Large intestine (tissue), 3 donors: ENCODE measurements around the gene CASP8. TPM values are rescaled to one million over a fixed set of nuclear protein-coding genes. Genes with fewer than 3 reads are reported as not detected.
"Not testable (repeated sequence)": the region's sequence is repeated elsewhere in the genome, so short reads cannot be mapped to it uniquely, and the experiment has no call there.

ENCODE experiments used
- DNase-seq, 2 donors: peaks; one replicate each; pipeline versions ENCODE4 v3.0.0 to v3.0.0-alpha.2; 2013
- H3K27ac ChIP-seq: one replicate; pipeline ENCODE4 v1.5.1; 2013; ENCODE audit warnings: low read length
- H3K27me3 ChIP-seq: 2 replicates; pipeline ENCODE4 v1.6.1; 2013; ENCODE audit warnings: low read length; ENCODE audit not compliant: control insufficient read depth, insufficient read depth
- H3K36me3 ChIP-seq: 2 replicates; pipeline ENCODE4 v1.6.1; 2013; ENCODE audit warnings: low read length; ENCODE audit not compliant: control insufficient read depth, insufficient read depth
- H3K4me1 ChIP-seq: one replicate; pipeline ENCODE4 v1.6.1; 2013; ENCODE audit warnings: low read length; ENCODE audit not compliant: control insufficient read depth, insufficient read depth
- H3K4me3 ChIP-seq: one replicate; pipeline ENCODE4 v1.5.1; 2013; ENCODE audit warnings: low read length
- H3K9me3 ChIP-seq: one replicate; pipeline ENCODE4 v1.6.1; 2013; ENCODE audit warnings: mild to moderate bottlenecking, low read depth, low read length, moderate library complexity; ENCODE audit not compliant: control insufficient read depth
- WGBS: methylation state at CpG from one replicate; pipeline ENCODE4 v1.1.5; 2013; ENCODE audit warnings: low lambda C conversion rate; ENCODE audit not compliant: insufficient coverage; 5-methylcytosine and 5-hydroxymethylcytosine counted together
- polyA plus RNA-seq: library from polyadenylated mRNA; unstranded; fragments of 120-200 nt; gene quantifications from one replicate; pipeline ENCODE4 v1.2.1, GENCODE V29; 2013

Gene CASP8
- polyA plus RNA-seq, 1 donor = 40.2 TPM

GRCh38 chr2:201290457-201291148, 30.3 kb downstream of the CASP8 start:
- DNase-seq, H3K4me3 ChIP-seq, H3K27ac ChIP-seq, H3K9me3 ChIP-seq, H3K27me3 ChIP-seq, H3K4me1 ChIP-seq: not testable (repeated sequence)
- no CpG with 5 or more reads among the region's 15 CpGs for WGBS
- peaks cover 34% of the 10 kb centered on the region for H3K36me3 ChIP-seq

GRCh38 chr2:201298462-201299052, 38.2 kb downstream of the CASP8 start:
- H3K4me3 ChIP-seq = no peak overlapping the region
- no peaks in the 10 kb centered on the region for H3K4me1 ChIP-seq
- H3K27ac ChIP-seq = no peak overlapping the region
- H3K27me3 ChIP-seq = no peaks in the 10 kb centered on the region
- peaks cover 5% of the 10 kb centered on the region for H3K9me3 ChIP-seq
- WGBS = 100% methylated on average over 1 of the region's 3 CpGs
- no peak for DNase-seq
- H3K36me3 ChIP-seq = no peaks in the 10 kb centered on the region

GRCh38 chr2:201299929-201300328, 39.6 kb downstream of the CASP8 start:
- not testable (repeated sequence) for H3K9me3 ChIP-seq, H3K27ac ChIP-seq, H3K4me1 ChIP-seq, H3K36me3 ChIP-seq, H3K27me3 ChIP-seq, DNase-seq, H3K4me3 ChIP-seq
- no CpG with 5 or more reads among the region's 11 CpGs for WGBS

GRCh38 chr2:201307876-201308275, 47.5 kb downstream of the CASP8 start:
- Histone ChIP-seq H3K27ac (no peak overlapping the region), H3K4me3 (no peak overlapping the region), H3K36me3 (no peaks in the 10 kb centered on the region), H3K27me3 (no peaks in the 10 kb centered on the region), H3K9me3 (peaks cover 3% of the 10 kb centered on the region), H3K4me1 (no peaks in the 10 kb centered on the region)
- WGBS = no CpG with 5 or more reads among the region's 3 CpGs
- no peak for DNase-seq

GRCh38 chr2:201308914-201309313, 48.6 kb downstream of the CASP8 start:
- no peak for DNase-seq
- WGBS = no CpG with 5 or more reads among the region's 3 CpGs
- Histone ChIP-seq H3K27ac (no peak overlapping the region), H3K36me3 (no peaks in the 10 kb centered on the region), H3K4me1 (no peaks in the 10 kb centered on the region), H3K4me3 (no peak overlapping the region), H3K9me3 (peaks cover 3% of the 10 kb centered on the region), H3K27me3 (no peaks in the 10 kb centered on the region)

GRCh38 chr2:201313362-201313761, 53.0 kb downstream of the CASP8 start:
- H3K27ac ChIP-seq = no peak overlapping the region
- no peaks in the 10 kb centered on the region for H3K36me3 ChIP-seq
- H3K9me3 ChIP-seq = peaks cover 7% of the 10 kb centered on the region
- no CpG with 5 or more reads among the region's 5 CpGs for WGBS
- no peak overlapping the region for H3K4me3 ChIP-seq
- no peak for DNase-seq
- H3K27me3 ChIP-seq = no peaks in the 10 kb centered on the region
- H3K4me1 ChIP-seq = no peaks in the 10 kb centered on the region

GRCh38 chr2:201319511-201319910, 59.2 kb downstream of the CASP8 start:
- Histone ChIP-seq H3K27ac (no peak overlapping the region), H3K9me3 (peaks cover 15% of the 10 kb centered on the region), H3K4me1 (no peaks in the 10 kb centered on the region), H3K36me3 (no peaks in the 10 kb centered on the region), H3K27me3 (no peaks in the 10 kb centered on the region), H3K4me3 (no peak overlapping the region)
- whole genome bisulfite sequencing = no CpG with 5 or more reads among the region's 2 CpGs
- no peak for DNase-seq

- H3K36me3 ChIP-seq = no peaks in the 10 kb centered on the region
- DNase-seq = no peak
Observed at GRCh38 chr2:201320257-201320656, 59.9 kb downstream of the CASP8 start.

GRCh38 chr2:201320701-201321100, 60.4 kb downstream of the CASP8 start:
- no peaks in the 10 kb centered on the region for H3K27me3 ChIP-seq
- DNase-seq = no peak
- no peaks in the 10 kb centered on the region for H3K4me1 ChIP-seq
- H3K9me3 ChIP-seq = peaks cover 12% of the 10 kb centered on the region
- H3K4me3 ChIP-seq = no peak overlapping the region
- no peaks in the 10 kb centered on the region for H3K36me3 ChIP-seq
- 100% methylated on average over 1 of the region's 4 CpGs for WGBS
- no peak overlapping the region for H3K27ac ChIP-seq

More at GRCh38 chr2:201320257-201320656, 59.9 kb downstream of the CASP8 start:
- Histone ChIP-seq H3K27me3 (no peaks in the 10 kb centered on the region), H3K27ac (no peak overlapping the region), H3K9me3 (peaks cover 12% of the 10 kb centered on the region), H3K4me1 (no peaks in the 10 kb centered on the region), H3K4me3 (no peak overlapping the region)
- WGBS = no CpG with 5 or more reads among the region's 4 CpGs

- H3K27ac ChIP-seq = no peak overlapping the region
- no peak for DNase-seq
- H3K4me1 ChIP-seq = no peaks in the 10 kb centered on the region
- no peak overlapping the region for H3K4me3 ChIP-seq
- H3K9me3 ChIP-seq = peaks cover 12% of the 10 kb centered on the region
- no peaks in the 10 kb centered on the region for H3K27me3 ChIP-seq
- H3K36me3 ChIP-seq = no peaks in the 10 kb centered on the region
Observed at GRCh38 chr2:201322772-201323171, 62.4 kb downstream of the CASP8 start.

GRCh38 chr2:201327678-201328077, 67.3 kb downstream of the CASP8 start:
- Histone ChIP-seq H3K27ac (no peak overlapping the region), H3K9me3 (peaks cover 2% of the 10 kb centered on the region), H3K4me3 (no peak overlapping the region), H3K36me3 (no peaks in the 10 kb centered on the region), H3K4me1 (no peaks in the 10 kb centered on the region), H3K27me3 (no peaks in the 10 kb centered on the region)
- no peak for DNase-seq
- WGBS = 83% methylated on average over 2 of the region's 3 CpGs
